Measurements from ENCODE around the gene PRKCSH.

PRKCSH gene

DNA sequence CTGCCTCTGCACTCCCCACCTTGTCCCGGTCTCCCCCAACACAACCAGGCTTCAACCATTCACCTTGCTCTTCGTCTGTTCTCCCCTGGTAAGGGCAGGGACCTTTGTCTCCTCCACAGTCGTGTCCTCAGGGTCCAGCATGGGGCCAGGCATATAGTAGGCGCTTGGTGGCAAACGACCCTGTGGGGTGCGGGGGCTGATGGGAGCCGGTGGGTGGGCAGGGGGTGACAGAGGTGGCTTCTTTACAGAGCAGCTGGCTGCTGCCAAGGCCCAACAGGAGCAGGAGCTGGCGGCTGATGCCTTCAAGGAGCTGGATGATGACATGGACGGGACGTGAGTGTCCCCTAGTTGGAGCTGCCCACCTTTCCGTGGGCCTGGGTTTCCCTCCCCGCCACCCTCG lies 9.7 kb downstream of the PRKCSH start:
- TF ChIP-seq, protein P1, sequence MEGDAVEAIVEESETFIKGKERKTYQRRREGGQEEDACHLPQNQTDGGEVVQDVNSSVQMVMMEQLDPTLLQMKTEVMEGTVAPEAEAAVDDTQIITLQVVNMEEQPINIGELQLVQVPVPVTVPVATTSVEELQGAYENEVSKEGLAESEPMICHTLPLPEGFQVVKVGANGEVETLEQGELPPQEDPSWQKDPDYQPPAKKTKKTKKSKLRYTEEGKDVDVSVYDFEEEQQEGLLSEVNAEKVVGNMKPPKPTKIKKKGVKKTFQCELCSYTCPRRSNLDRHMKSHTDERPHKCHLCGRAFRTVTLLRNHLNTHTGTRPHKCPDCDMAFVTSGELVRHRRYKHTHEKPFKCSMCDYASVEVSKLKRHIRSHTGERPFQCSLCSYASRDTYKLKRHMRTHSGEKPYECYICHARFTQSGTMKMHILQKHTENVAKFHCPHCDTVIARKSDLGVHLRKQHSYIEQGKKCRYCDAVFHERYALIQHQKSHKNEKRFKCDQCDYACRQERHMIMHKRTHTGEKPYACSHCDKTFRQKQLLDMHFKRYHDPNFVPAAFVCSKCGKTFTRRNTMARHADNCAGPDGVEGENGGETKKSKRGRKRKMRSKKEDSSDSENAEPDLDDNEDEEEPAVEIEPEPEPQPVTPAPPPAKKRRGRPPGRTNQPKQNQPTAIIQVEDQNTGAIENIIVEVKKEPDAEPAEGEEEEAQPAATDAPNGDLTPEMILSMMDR (IDR thresholded peaks at IDR 0.05; ENCODE audit: insufficient read depth, low read depth, low read length, missing control alignments) = no peak
- H3K4me3 ChIP-seq (ENCODE audit: low read length) = no peak overlapping the region

DNA sequence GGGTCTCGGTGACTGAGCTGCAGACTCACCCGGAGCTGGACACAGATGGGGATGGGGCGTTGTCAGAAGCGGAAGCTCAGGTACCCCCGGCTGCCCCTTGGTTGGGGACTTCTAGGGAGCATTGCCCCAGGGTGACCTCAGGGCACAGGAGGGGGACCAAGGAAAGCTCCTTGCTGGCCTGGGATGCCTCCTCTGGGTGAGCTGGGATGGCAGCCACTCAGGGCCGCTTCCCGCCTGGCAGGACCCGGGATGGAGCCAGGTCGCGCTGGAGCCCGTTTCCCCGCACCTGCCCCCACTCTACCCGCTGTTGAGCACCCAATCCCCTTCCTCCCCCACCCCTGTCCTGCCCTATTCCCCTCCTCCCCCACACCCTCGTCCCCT lies 10.8 kb downstream of the PRKCSH start:
- DNase-seq (ENCODE audit: low read depth) = no peak
- TF ChIP-seq, protein P1 (IDR thresholded peaks at IDR 0.05; ENCODE audit: insufficient read depth, low read depth, low read length, missing control alignments) = no peak
- no peak overlapping the region for H3K4me3 ChIP-seq (ENCODE audit: low read length)

More for the DNA sequence above, 9.7 kb downstream of the PRKCSH start:
- no peak for DNase-seq (ENCODE audit: low read depth)

DNA sequence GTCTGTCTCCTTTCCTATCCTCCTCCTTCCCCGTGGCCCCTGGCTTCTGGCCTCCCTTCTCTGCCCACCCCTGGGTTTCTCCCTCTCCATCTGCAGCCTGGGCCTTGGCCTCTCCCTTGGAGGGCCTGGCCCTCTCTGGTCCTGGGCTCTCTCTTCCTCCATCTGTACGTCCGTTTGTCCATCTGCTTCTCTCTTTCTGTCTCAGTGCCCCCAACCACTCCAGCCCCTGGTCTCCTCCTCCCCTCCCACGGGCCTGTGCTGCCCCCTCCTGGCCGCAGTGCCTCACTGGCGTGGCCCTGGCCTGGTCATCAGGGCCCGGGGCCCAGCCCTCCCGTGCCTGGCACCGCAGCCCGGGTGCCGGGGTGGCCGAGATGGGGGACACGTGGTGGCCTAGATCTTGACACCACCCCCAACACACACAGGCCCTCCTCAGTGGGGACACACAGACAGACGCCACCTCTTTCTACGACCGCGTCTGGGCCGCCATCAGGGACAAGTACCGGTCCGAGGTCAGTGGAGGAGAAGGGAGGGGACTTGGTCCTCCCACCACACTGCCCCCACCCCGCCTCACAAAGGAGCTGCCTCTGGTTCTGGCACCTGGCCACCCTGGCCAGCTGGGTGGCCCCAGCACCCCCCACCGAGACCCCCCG lies 11.3 kb downstream of the PRKCSH start:
- DNase-seq (ENCODE audit: low read depth) = peak; percentile 19
- H3K4me3 ChIP-seq (ENCODE audit: low read length) = no peak overlapping the region
- TF ChIP-seq, protein P1 (IDR thresholded peaks at IDR 0.05; ENCODE audit: insufficient read depth, low read depth, low read length, missing control alignments) = peak; percentile 55

DNA sequence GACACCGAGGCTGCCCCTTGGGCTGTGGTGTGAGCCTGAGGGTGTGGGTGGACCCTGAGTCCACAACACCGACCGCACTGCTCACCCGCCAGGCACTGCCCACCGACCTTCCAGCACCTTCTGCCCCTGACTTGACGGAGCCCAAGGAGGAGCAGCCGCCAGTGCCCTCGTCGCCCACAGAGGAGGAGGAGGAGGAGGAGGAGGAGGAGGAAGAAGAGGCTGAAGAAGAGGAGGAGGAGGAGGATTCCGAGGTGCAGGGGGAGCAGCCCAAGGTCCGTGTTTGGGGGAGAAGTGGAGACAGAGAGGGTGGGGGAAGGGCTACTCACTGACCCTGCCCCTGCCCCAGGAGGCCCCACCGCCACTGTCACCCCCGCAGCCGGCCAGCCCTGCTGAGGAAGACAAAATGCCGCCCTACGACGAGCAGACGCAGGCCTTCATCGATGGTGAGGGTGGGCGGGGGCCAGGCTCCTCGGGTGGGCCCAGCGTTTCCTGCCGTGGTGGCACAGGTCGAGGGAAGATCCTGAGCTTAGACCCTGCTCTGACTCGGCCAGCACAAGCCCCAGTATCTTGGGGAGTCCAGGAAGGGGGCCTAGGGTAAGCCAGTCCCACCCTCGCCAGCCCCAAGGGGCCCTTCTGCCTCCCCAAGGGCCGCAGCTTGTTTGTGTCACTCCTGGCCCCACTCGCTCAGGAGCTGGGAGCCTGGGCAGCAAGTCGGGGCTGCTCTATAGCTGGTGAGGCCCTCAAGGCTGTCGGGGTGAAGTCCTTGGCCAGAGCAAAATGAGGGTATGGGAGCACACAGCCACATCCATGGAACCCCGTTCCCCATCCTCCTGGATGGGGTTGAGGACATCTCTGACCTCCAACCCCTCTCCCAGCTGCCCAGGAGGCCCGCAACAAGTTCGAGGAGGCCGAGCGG lies 12.2 kb downstream of the PRKCSH start:
- no peak for DNase-seq (ENCODE audit: low read depth)
- TF ChIP-seq, protein P1 (IDR thresholded peaks at IDR 0.05; ENCODE audit: insufficient read depth, low read depth, low read length, missing control alignments) = no peak
- H3K4me3 ChIP-seq (ENCODE audit: low read length) = no peak overlapping the region

DNA sequence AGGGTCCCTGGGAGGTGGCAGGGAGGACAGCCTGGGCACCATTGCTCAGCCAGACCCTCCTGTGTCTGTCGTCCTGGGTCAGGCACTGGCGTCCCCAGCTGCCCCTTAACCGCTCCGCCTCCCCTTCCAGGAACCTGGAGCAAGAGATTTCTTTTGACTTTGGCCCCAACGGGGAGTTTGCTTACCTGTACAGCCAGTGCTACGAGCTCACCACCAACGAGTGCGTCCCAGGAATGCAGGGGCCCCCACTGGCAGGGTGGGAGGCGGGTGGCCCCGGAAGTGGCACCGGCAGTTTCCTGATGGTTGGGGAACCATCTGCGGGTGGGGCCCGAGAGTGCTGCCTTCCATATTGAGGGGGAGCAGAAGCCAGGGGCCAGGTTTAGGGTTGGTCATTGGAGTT lies 13.0 kb downstream of the PRKCSH start:
- TF ChIP-seq, protein P1 (IDR thresholded peaks at IDR 0.05; ENCODE audit: insufficient read depth, low read depth, low read length, missing control alignments) = no peak
- H3K4me3 ChIP-seq (ENCODE audit: low read length) = no peak overlapping the region
- no peak for DNase-seq (ENCODE audit: low read depth)

DNA sequence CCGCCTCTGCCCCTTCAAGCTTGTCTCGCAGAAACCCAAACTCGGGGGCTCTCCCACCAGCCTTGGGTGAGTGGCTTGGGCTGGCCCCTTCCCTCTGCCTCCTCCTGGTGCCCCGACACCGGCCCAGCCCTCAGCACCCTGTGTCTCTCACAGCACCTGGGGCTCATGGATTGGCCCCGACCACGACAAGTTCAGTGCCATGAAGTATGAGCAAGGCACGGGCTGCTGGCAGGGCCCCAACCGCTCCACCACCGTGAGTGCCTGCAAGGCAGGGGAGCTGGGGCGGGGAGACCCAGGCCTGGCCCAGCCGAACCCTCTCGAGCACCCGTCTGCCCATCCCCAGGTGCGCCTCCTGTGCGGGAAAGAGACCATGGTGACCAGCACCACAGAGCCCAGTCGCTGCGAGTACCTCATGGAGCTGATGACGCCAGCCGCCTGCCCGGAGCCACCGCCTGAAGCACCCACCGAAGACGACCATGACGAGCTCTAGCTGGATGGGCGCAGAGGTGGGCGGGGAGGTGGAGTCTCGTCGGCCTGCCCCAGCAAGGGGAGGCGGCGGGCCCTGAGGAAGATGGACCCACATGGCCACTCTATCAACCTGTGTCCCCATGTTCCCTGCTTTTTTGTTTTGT lies 13.6 kb downstream of the PRKCSH start:
- TF ChIP-seq, protein P1 (IDR thresholded peaks at IDR 0.05; ENCODE audit: insufficient read depth, low read depth, low read length, missing control alignments) = no peak
- DNase-seq (ENCODE audit: low read depth) = no peak
- H3K4me3 ChIP-seq (ENCODE audit: low read length) = no peak overlapping the region
